ENCODE measurements around the gene PTPRD. TPM values are rescaled to one million over a fixed set of nuclear protein-coding genes. Genes with fewer than 3 reads are reported as not detected.

PTPRD gene
- total RNA-seq, 1 experiment from 2014 or later = 32.5 TPM

GRCh38 chr9:8474937-8475336, 2137.9 kb downstream of the PTPRD start:
- no CpG with 5 or more reads among the region's 1 CpG for WGBS (ENCODE audit: extremely low coverage, insufficient read length, low lambda C conversion rate)
- H2AFZ ChIP-seq (ENCODE audit: low read length) = no peak overlapping the region
- no peak overlapping the region for H2BK20ac ChIP-seq (ENCODE audit: low read depth, low read length, poor library complexity, severe bottlenecking)
- Mint-ChIP-seq H3K9me3 (peaks cover 7% of the 10 kb centered on the region in 2 experiments; a peak in 3 of 5 replicates), H3K36me3 (ENCODE audit: insufficient read depth in 1 of 3, low read depth in 3 of 3) (peaks cover 0 to 8% (median 7%) of the 10 kb centered on the region in 3 experiments; a peak in 4 of 7 replicates), H3K4me3 (no peak overlapping the region), H3K27me3 (ENCODE audit: low read depth) (no peaks in the 10 kb centered on the region), H3K27ac (no peak overlapping the region), H3K4me1 (peaks cover 14 to 15% of the 10 kb centered on the region in 2 experiments)
- H2BK12ac ChIP-seq (ENCODE audit: insufficient read length, low read depth, low read length) = no peak overlapping the region
- no peak overlapping the region for H3K18ac ChIP-seq (ENCODE audit: insufficient read length, low read depth, low read length)
- no peak overlapping the region for H3K23ac ChIP-seq (ENCODE audit: insufficient read length, low read depth, low read length)
- H3K27ac ChIP-seq (ENCODE audit: insufficient read length, low read depth, low read length) = no peak overlapping the region
- peaks cover 5% of the 10 kb centered on the region for H3K9me3 ChIP-seq (ENCODE audit: control insufficient read depth, low read depth, low read length)
- no peaks in the 10 kb centered on the region for H3K4me1 ChIP-seq (ENCODE audit: insufficient read depth, low read length)
- H3K79me1 ChIP-seq (ENCODE audit: insufficient read depth, low read depth, low read length, poor library complexity, severe bottlenecking) = no peaks in the 10 kb centered on the region
- no peaks in the 10 kb centered on the region for H4K20me1 ChIP-seq (ENCODE audit: control insufficient read depth, insufficient read depth, insufficient read length)
- H2AK5ac ChIP-seq (ENCODE audit: insufficient read length, low read length) = no peak overlapping the region
- H2BK5ac ChIP-seq (ENCODE audit: insufficient read length, low read length) = no peak overlapping the region
- H3T11ph ChIP-seq (ENCODE audit: low read length) = no peak overlapping the region
- H3K4me2 ChIP-seq (ENCODE audit: insufficient read depth, insufficient read length, low read length) = no peak overlapping the region
- TF ChIP-seq, protein P1, sequence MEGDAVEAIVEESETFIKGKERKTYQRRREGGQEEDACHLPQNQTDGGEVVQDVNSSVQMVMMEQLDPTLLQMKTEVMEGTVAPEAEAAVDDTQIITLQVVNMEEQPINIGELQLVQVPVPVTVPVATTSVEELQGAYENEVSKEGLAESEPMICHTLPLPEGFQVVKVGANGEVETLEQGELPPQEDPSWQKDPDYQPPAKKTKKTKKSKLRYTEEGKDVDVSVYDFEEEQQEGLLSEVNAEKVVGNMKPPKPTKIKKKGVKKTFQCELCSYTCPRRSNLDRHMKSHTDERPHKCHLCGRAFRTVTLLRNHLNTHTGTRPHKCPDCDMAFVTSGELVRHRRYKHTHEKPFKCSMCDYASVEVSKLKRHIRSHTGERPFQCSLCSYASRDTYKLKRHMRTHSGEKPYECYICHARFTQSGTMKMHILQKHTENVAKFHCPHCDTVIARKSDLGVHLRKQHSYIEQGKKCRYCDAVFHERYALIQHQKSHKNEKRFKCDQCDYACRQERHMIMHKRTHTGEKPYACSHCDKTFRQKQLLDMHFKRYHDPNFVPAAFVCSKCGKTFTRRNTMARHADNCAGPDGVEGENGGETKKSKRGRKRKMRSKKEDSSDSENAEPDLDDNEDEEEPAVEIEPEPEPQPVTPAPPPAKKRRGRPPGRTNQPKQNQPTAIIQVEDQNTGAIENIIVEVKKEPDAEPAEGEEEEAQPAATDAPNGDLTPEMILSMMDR (conservative IDR thresholded peaks at IDR 0.05) = no peak
- no peak overlapping the region for H2BK120ac ChIP-seq (ENCODE audit: low read depth, low read length, poor library complexity, severe bottlenecking)
- H4K8ac ChIP-seq (replicated peaks; ENCODE audit: insufficient read length, low read depth, low read length) = no peak overlapping the region
- no peak overlapping the region for H4K91ac ChIP-seq (ENCODE audit: insufficient read length, low read depth, low read length)
- no peak overlapping the region for H4K5ac ChIP-seq (ENCODE audit: insufficient read length, low read depth, low read length)
- no peak overlapping the region for H3K9ac ChIP-seq (ENCODE audit: extremely low read depth, insufficient read length, low read length)
- H3K4ac ChIP-seq (ENCODE audit: low read depth, low read length) = no peak overlapping the region
- no peak overlapping the region for H3K56ac ChIP-seq (ENCODE audit: insufficient read length, low read depth, low read length)
- no peaks in the 10 kb centered on the region for H3K79me2 ChIP-seq (ENCODE audit: insufficient read depth, low read length)
- no peak overlapping the region for H2BK15ac ChIP-seq (ENCODE audit: low read depth, low read length)
- no peak for DNase-seq
- H3K23me2 ChIP-seq (ENCODE audit: insufficient read length, low read depth, low read length, poor library complexity, severe bottlenecking) = no peaks in the 10 kb centered on the region
- H3K27me3 ChIP-seq (ENCODE audit: insufficient read depth, low read length) = no peaks in the 10 kb centered on the region
- H3K14ac ChIP-seq (ENCODE audit: insufficient read depth, low read length) = no peak overlapping the region

All from H9 (cell line).